ENCODE data around the gene TAF15.
A peak's percentile ranks its signal among the peaks of the same experiment; 100 is the strongest.

The TAF15 gene

DNA sequence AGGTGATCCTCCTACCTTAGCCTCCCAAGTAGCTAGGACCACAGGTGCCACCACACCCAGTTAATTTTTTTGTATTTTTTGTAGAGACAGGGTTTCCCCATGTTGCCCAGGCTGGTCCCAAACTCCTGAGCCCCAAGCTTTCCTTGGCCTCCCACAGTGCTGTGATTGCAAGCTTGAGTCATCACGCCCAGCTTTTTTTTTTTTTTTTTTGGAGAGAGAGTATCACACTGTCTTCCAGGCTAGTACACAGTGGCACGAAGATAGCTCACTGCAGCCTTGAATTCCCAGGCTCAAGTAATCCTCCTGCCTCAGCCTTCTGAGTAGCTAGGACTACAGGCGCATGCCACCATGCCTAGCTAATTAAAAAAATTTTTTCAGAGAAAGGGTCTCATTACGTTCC lies 32.2 kb downstream of the TAF15 start:
- H3K27me3 Mint-ChIP-seq (ENCODE audit: low read depth, poor library complexity): peaks cover 3% of the 10 kb centered on the region
- H3K27ac Mint-ChIP-seq: no peak overlapping the region
- TF ChIP-seq, protein P1, sequence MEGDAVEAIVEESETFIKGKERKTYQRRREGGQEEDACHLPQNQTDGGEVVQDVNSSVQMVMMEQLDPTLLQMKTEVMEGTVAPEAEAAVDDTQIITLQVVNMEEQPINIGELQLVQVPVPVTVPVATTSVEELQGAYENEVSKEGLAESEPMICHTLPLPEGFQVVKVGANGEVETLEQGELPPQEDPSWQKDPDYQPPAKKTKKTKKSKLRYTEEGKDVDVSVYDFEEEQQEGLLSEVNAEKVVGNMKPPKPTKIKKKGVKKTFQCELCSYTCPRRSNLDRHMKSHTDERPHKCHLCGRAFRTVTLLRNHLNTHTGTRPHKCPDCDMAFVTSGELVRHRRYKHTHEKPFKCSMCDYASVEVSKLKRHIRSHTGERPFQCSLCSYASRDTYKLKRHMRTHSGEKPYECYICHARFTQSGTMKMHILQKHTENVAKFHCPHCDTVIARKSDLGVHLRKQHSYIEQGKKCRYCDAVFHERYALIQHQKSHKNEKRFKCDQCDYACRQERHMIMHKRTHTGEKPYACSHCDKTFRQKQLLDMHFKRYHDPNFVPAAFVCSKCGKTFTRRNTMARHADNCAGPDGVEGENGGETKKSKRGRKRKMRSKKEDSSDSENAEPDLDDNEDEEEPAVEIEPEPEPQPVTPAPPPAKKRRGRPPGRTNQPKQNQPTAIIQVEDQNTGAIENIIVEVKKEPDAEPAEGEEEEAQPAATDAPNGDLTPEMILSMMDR (IDR thresholded peaks at IDR 0.05): no peak
- H3K36me3 Mint-ChIP-seq (ENCODE audit: low read depth): peaks cover 71% of the 10 kb centered on the region
- no peaks in the 10 kb centered on the region for H3K4me1 Mint-ChIP-seq
- DNase-seq: no peak
- H3K4me3 Mint-ChIP-seq: no peak overlapping the region
- H3K9me3 Mint-ChIP-seq: no peaks in the 10 kb centered on the region

DNA sequence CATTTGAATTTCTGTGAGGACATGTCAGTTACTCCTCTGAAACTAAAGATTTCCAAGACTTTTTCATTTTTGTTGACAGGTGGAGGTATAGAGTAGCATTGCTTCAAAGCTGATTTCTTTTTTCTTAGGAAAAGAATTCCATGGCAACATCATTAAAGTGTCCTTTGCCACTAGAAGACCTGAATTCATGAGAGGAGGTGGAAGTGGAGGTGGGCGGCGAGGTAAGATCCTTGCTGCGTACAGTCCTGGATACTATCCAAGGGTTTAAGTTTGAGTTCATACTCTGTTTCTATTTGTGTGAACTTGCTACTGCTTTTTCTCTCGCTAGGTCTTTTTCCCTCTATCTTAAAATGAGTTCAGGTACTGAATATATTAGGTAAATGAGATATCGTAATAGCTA lies 33.0 kb downstream of the TAF15 start:
- H3K4me3 Mint-ChIP-seq: no peak overlapping the region
- H3K36me3 Mint-ChIP-seq (ENCODE audit: low read depth): peaks cover 70% of the 10 kb centered on the region
- DNase-seq: no peak
- H3K9me3 Mint-ChIP-seq: no peaks in the 10 kb centered on the region
- no peaks in the 10 kb centered on the region for H3K4me1 Mint-ChIP-seq
- TF ChIP-seq, protein P1 (IDR thresholded peaks at IDR 0.05): no peak
- no peak overlapping the region for H3K27ac Mint-ChIP-seq
- peaks cover 3% of the 10 kb centered on the region for H3K27me3 Mint-ChIP-seq (ENCODE audit: low read depth, poor library complexity)

DNA sequence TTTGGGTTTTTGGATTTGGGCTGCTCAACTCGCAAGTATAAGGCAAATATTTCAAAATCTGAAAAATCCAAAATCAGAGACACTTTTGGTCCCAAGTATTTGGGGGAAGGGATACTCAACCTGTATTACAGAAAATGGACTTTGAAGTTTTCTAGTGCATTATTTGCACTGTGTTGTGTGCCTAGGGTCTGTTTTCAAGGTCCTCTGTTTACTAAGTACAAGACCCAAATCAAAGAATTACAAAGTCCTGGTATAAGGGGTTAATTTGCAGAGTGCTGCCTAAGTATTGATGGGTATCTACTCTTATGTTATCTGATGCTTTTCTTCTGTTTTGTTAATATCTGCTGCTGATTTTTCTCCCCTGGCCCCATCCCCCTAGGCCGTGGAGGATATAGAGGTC lies 34.4 kb downstream of the TAF15 start:
- Mint-ChIP-seq H3K36me3 (ENCODE audit: low read depth) (peaks cover 63% of the 10 kb centered on the region), H3K4me3 (no peak overlapping the region), H3K4me1 (no peaks in the 10 kb centered on the region), H3K9me3 (no peaks in the 10 kb centered on the region), H3K27ac (peak overlapping the region; percentile 60), H3K27me3 (ENCODE audit: low read depth, poor library complexity) (peaks cover 3% of the 10 kb centered on the region)
- no peak for DNase-seq
- TF ChIP-seq, protein P1 (IDR thresholded peaks at IDR 0.05): no peak

DNA sequence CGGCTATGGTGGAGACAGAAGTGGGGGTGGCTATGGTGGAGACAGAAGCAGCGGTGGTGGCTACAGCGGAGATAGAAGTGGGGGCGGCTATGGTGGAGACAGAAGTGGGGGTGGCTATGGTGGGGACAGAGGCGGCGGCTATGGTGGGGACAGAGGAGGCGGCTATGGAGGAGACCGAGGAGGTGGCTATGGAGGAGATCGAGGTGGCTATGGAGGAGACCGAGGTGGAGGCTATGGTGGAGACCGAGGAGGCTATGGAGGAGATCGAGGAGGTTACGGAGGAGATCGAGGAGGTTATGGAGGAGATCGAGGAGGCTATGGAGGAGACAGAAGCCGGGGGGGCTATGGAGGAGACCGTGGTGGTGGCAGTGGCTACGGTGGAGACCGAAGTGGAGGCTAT lies 35.3 kb downstream of the TAF15 start:
- TF ChIP-seq, protein P1 (IDR thresholded peaks at IDR 0.05): no peak
- Mint-ChIP-seq H3K27me3 (ENCODE audit: low read depth, poor library complexity) (peaks cover 3% of the 10 kb centered on the region), H3K36me3 (ENCODE audit: low read depth) (peaks cover 64% of the 10 kb centered on the region), H3K9me3 (no peaks in the 10 kb centered on the region), H3K27ac (no peak overlapping the region), H3K4me3 (no peak overlapping the region), H3K4me1 (peaks cover 2% of the 10 kb centered on the region)
- no peak for DNase-seq

DNA sequence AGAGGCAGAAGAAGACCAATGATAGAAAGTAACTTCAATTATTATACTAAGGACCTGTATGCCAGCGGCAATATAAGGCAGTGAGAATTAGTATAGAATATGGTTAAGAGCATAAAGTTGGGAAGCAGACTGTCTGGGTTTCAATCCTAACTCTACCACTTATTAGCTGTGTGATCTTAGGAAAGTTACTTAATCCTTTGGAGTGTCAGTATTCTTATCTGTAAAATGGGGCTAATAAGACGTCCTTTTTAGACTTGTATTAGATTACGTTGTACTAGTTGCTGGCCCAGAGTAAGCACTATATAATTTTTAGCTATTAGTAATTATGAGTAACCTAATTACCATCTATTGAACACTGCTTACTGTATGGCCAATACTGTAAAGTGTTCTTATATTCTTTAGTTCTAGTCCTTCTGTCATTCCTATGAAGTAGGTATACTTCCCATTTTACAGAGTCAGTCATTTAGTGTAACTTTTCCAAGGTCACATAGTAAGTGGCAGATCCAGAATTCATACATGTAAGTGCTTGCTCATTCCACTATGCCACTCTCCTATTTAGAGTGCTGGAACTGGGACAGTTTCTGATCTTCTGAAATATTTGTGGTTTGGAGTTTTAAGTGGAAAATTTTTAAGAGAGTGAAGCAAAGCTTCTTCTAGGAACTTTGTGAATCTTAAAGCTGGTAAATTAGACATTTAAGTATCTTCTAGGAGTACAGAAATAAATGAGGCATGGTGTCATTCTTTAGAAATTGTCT lies 36.9 kb downstream of the TAF15 start:
- no peak for DNase-seq

More for the DNA sequence above, 36.9 kb downstream of the TAF15 start:
- peaks cover 67% of the 10 kb centered on the region for H3K36me3 Mint-ChIP-seq (ENCODE audit: low read depth)
- H3K27me3 Mint-ChIP-seq (ENCODE audit: low read depth, poor library complexity): peaks cover 3% of the 10 kb centered on the region
- peaks cover 7% of the 10 kb centered on the region for H3K4me1 Mint-ChIP-seq
- H3K9me3 Mint-ChIP-seq: no peaks in the 10 kb centered on the region
- TF ChIP-seq, protein P1 (IDR thresholded peaks at IDR 0.05): no peak
- H3K4me3 Mint-ChIP-seq: no peak overlapping the region
- H3K27ac Mint-ChIP-seq: no peak overlapping the region
